ENCODE data around the gene CASKIN1. TPM values are rescaled to one million over a fixed set of nuclear protein-coding genes. Genes with fewer than 3 reads are reported as not detected.

Gene CASKIN1
- total RNA-seq, 2 donors from 2014 or later: 0.66 to 0.78 TPM

DNA sequence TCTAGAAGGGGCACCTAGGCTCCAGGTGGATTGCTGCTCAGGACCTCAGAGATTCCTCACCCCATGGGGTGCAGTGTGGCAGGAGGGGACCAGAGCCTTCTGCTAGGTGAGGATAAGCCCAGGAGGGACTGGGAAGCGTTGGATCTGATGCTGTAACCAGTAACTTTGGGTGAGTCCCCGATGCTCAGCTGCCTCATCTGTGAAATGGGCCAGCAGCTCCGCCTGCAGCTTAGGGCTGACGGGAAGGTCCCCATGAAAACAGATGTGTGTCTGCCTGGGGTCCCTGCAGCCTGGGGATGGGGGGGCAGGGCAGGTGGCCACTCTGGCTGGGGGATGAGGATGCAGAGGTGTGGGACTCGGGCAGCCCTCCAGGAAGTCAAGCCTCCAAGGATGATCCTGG lies 2.7 kb upstream of the CASKIN1 start:
- DNase-seq (no peak), ATAC-seq (no peak)
- Histone ChIP-seq H3K36me3 (replicated peaks in 1 of 2; ENCODE audit: insufficient read depth in 1 of 2, low read depth in 2 of 2) (no peaks in the 10 kb centered on the region), H3K27me3 (no peaks in the 10 kb centered on the region), H3K4me3 (no peak overlapping the region), H3K27ac (no peak overlapping the region), H3K4me1 (peaks cover 13% of the 10 kb centered on the region), H3K9me3 (no peaks in the 10 kb centered on the region)
- TF ChIP-seq, protein P1, sequence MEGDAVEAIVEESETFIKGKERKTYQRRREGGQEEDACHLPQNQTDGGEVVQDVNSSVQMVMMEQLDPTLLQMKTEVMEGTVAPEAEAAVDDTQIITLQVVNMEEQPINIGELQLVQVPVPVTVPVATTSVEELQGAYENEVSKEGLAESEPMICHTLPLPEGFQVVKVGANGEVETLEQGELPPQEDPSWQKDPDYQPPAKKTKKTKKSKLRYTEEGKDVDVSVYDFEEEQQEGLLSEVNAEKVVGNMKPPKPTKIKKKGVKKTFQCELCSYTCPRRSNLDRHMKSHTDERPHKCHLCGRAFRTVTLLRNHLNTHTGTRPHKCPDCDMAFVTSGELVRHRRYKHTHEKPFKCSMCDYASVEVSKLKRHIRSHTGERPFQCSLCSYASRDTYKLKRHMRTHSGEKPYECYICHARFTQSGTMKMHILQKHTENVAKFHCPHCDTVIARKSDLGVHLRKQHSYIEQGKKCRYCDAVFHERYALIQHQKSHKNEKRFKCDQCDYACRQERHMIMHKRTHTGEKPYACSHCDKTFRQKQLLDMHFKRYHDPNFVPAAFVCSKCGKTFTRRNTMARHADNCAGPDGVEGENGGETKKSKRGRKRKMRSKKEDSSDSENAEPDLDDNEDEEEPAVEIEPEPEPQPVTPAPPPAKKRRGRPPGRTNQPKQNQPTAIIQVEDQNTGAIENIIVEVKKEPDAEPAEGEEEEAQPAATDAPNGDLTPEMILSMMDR (IDR thresholded peaks at IDR 0.05): no peak
- TF ChIP-seq POLR2A (IDR thresholded peaks at IDR 0.05): no peak
- WGBS, 2 donors: 72 to 81% methylated on average over 3 to 5 of the region's 5 CpGs
- intact Hi-C loops (cut with DNase I): no loop called here

DNA sequence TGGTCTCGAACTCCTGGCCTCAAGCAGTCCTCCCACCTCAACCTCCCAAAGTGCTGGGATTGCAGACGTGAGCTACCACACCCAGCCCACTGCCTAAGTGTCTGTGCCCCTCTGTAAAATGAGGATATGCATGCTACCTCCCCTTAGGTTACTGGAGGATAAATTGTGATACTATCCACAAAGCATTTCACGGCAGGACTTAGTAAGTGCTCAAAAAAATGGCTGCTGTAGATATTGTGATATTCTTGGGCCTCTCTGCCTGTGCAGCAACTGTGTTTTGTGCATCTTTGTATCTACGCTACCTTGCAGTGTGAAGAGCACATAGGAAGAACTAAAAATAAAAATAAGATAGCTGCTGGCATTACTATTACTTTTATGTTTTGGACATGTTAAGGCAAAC lies 1.9 kb upstream of the CASKIN1 start:
- 62 to 64% methylated on average over 4 of the region's 4 CpGs for whole genome bisulfite sequencing, 2 donors
- Histone ChIP-seq H3K4me3 (no peak overlapping the region), H3K36me3 (replicated peaks in 1 of 2; ENCODE audit: insufficient read depth in 1 of 2, low read depth in 2 of 2) (no peaks in the 10 kb centered on the region), H3K4me1 (peaks cover 13% of the 10 kb centered on the region), H3K9me3 (no peaks in the 10 kb centered on the region), H3K27me3 (no peaks in the 10 kb centered on the region), H3K27ac (no peak overlapping the region)
- TF ChIP-seq, protein P1 (IDR thresholded peaks at IDR 0.05): no peak
- DNase-seq (no peak), ATAC-seq (no peak)
- intact Hi-C loops (cut with DNase I): no loop called here

DNA sequence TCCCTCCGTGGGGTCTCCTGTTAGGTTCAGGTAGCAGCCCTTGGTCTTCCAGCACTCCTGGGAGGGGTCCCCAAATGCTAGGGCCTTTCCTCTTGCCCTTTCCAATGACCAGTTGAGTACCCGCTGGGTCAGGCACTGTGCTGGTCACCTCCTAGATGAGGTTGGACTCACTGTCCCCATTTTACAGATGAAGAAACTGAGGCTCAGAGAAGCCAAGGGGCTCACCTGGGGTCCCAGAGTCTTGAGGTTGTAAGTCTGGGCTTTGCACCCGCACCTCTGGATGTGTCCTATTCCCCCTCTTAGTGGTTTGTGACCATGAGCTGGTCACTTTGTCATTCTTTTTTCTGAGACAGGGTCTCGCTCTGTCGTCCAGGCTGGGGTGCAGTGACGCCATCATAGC lies 1.4 kb upstream of the CASKIN1 start:
- DNase-seq (no peak), ATAC-seq (no peak)
- Histone ChIP-seq H3K4me3 (no peak overlapping the region), H3K9me3 (no peaks in the 10 kb centered on the region), H3K4me1 (peaks cover 13% of the 10 kb centered on the region), H3K27me3 (no peaks in the 10 kb centered on the region), H3K27ac (no peak overlapping the region), H3K36me3 (replicated peaks in 1 of 2; ENCODE audit: insufficient read depth in 1 of 2, low read depth in 2 of 2) (no peaks in the 10 kb centered on the region)
- no peak for TF ChIP-seq POLR2A (IDR thresholded peaks at IDR 0.05)
- TF ChIP-seq, protein P1 (IDR thresholded peaks at IDR 0.05): no peak
- 76 to 77% methylated on average over 6 of the region's 6 CpGs for WGBS, 2 donors
- intact Hi-C loops (cut with DNase I): no loop called here

DNA sequence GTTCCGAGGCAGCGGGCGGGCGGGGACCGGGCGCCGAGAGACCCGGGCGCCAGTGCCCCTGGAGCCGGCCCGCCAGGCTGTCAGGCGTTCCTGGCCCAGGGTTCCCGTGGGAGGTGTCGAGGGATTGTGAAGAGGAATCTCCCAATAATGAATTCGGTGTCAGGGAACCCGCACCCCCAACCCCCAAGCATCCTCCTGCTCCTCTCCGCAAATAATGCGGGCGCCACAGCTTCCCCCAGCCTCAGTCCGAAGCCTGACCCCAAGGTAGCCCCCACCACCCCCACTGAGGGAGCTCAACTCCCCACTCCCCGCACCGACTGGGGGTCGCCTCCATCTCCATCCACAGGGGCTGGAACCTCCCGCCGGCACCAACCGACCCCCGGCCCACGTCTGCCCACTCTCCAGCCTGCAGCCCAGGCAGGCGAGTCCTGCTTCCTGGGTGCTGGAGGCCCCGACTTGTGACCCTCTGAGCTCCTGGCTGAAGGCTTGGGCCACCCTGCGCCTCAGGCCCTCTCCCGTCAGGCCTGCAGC lies 641 bp upstream of the CASKIN1 start:
- no peak for DNase-seq
- H3K4me3 ChIP-seq: no peak overlapping the region
- ATAC-seq: peak; percentile 2

More for the DNA sequence above, 641 bp upstream of the CASKIN1 start:
- Histone ChIP-seq H3K27me3 (no peaks in the 10 kb centered on the region), H3K4me1 (peaks cover 13% of the 10 kb centered on the region), H3K36me3 (replicated peaks in 1 of 2; ENCODE audit: insufficient read depth in 1 of 2, low read depth in 2 of 2) (no peaks in the 10 kb centered on the region), H3K9me3 (no peaks in the 10 kb centered on the region), H3K27ac (no peak overlapping the region)
- 41 to 65% methylated on average over 8 to 25 of the region's 32 CpGs for WGBS, 2 donors
- intact Hi-C loops (cut with DNase I): no loop called here
- TF ChIP-seq, protein P1 (IDR thresholded peaks at IDR 0.05): no peak
